Hepatocyte (in vitro differentiated cells): ENCODE data around the gene ANKRD10. TPM values are rescaled to one million over a fixed set of nuclear protein-coding genes. Genes with fewer than 3 reads are reported as not detected.

Experiments used
- DNase-seq: peaks from one replicate; pipeline ENCODE4 v3.0.0-alpha.2; 2016; ENCODE audit warnings: low spot score
- H2AFZ ChIP-seq: fragments of 200-600 bp; sonication (generic); 2 replicates; pipeline ENCODE4 v1.6.0; 2016; ENCODE audit warnings: antibody characterized with exemption, mild to moderate bottlenecking
- H3K27ac ChIP-seq: fragments of 200-600 bp; sonication (generic); 2 replicates; pipeline ENCODE4 v1.5.1; 2016; ENCODE audit warnings: mild to moderate bottlenecking
- H3K27me3 ChIP-seq: fragments of 200-600 bp; sonication (generic); 2 replicates; pipeline ENCODE4 v1.6.1; 2016
- H3K36me3 ChIP-seq: fragments of 200-600 bp; sonication (generic); replicated peaks from 2 replicates; pipeline ENCODE4 v1.5.1; 2016; ENCODE audit warnings: low read depth; ENCODE audit not compliant: insufficient read depth
- H3K4me1 ChIP-seq: fragments of 200-600 bp; sonication (generic); 2 replicates; pipeline ENCODE4 v1.5.1; 2016; ENCODE audit warnings: mild to moderate bottlenecking, moderate library complexity; ENCODE audit not compliant: insufficient read depth
- H3K4me2 ChIP-seq: fragments of 200-600 bp; sonication (generic); 2 replicates; pipeline ENCODE4 v1.6.0; 2016
- H3K4me3 ChIP-seq: fragments of 200-600 bp; sonication (generic); 2 replicates; pipeline ENCODE4 v1.5.1; 2016; ENCODE audit warnings: mild to moderate bottlenecking
- H3K79me2 ChIP-seq: fragments of 200-600 bp; sonication (generic); 2 replicates; pipeline ENCODE4 v1.6.0; 2017; ENCODE audit warnings: mild to moderate bottlenecking
- H3K9me2 ChIP-seq: fragments of 200-600 bp; sonication (generic); replicated peaks from 2 replicates; pipeline ENCODE4 v1.6.0; 2017; ENCODE audit warnings: mild to moderate bottlenecking; ENCODE audit not compliant: insufficient read depth
- H3K9me3 ChIP-seq: fragments of 200-600 bp; sonication (generic); 2 replicates; pipeline ENCODE4 v1.5.1; 2016; ENCODE audit warnings: low read depth, mild to moderate bottlenecking
- H4K20me1 ChIP-seq: fragments of 200-600 bp; sonication (generic); 2 replicates; pipeline ENCODE4 v1.6.0; 2016; ENCODE audit warnings: mild to moderate bottlenecking; ENCODE audit not compliant: insufficient read depth, poor library complexity, severe bottlenecking
- EZH2 ChIP-seq: fragments of 200-600 bp; sonication (generic); IDR thresholded peaks from 2 replicates; pipeline ENCODE4 v1.6.1; 2016; ENCODE audit warnings: antibody characterized with exemption, mild to moderate bottlenecking, borderline replicate concordance
- EZH2phosphoT487 ChIP-seq: fragments of 200-600 bp; sonication (generic); IDR thresholded peaks from one replicate; pipeline ENCODE4 v1.6.1; 2018; ENCODE audit warnings: antibody characterized with exemption, mild to moderate bottlenecking, low read depth, moderate library complexity; ENCODE audit not compliant: unreplicated experiment, severe bottlenecking
- WGBS: methylation state at CpG from one replicate; pipeline ENCODE4 v1.1.6; 2016; ENCODE audit warnings: low lambda C conversion rate; ENCODE audit errors: missing lambda C conversion rate; 5-methylcytosine and 5-hydroxymethylcytosine counted together
- polyA plus RNA-seq: library from polyadenylated mRNA; unstranded; fragments of >200 nt; fragmentation: Nextera tagmentation; extraction: Ambion mirVana; gene quantifications from 2 replicates; pipeline ENCODE4 v1.2.1, GENCODE V29; 2016
- total RNA-seq: library from RNA; depleted of rRNA; stranded (reverse); fragments of >200 nt; gene quantifications from 2 replicates; pipeline ENCODE4 v1.2.3, GENCODE V29; 2014
- TF ChIP-seq, protein P1 (sequence below): fragments of 200-600 bp; sonication (generic); IDR thresholded peaks from 2 replicates; pipeline ENCODE4 v1.5.1; 2016; ENCODE audit warnings: antibody characterized with exemption, mild to moderate bottlenecking; ENCODE audit not compliant: poor library complexity

Gene ANKRD10
- total and polyA plus RNA-seq, 2 experiments from 2014 or later = 104 to 143 TPM

DNA sequence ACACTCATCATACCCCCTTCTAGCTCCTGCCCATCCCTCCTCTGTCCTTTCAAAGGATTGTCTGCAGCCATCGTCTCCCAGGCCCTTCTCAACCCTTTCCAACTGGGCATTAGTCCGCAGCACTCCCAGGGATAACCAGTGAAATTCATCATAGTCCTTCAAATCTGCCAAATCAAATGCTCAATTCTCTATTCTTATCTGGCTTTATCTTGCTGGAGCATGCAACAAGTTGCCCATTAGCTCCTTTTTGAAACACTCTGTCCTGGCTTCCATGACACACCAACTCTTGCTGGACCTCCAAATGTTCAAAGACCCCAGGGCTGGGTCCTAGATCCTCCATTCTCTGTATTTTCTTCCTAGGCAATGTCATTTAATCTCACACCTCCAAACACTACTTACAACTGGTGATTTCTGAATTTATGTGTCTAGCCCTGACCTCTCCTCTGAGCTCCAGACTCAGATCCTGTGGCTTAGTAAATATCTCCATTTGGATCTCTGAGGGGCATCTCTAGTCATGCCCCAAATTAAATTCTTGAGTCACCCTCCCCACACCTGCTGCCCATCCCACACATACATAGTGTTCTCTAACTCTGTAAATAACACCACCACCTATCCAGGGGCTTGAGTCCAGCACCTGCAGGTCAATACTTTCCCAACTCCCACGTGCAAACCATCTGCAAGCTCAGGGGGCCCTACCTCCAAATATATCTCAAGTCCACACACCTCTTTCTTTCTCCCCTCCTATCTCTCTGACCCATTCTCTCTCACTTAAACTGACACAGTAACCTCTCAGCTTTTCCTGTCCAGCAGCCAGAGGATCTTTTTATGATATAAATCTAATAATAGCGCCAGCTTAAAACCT is 9.1 kb upstream of the ANKRD10 start:
- Histone ChIP-seq H3K36me3 (no peaks in the 10 kb centered on the region), H3K4me1 (no peaks in the 10 kb centered on the region), H3K4me3 (no peak overlapping the region), H3K27ac (no peak overlapping the region), H3K27me3 (peaks cover 22% of the 10 kb centered on the region), H4K20me1 (no peaks in the 10 kb centered on the region), H3K4me2 (no peak overlapping the region), H3K79me2 (no peaks in the 10 kb centered on the region), H2AFZ (no peak overlapping the region), H3K9me2 (no peaks in the 10 kb centered on the region), H3K9me3 (no peaks in the 10 kb centered on the region)
- DNase-seq = no peak
- WGBS = 83% methylated on average over 4 of the region's 4 CpGs
- TF ChIP-seq EZH2phosphoT487 = no peak
- no peak for TF ChIP-seq EZH2
- TF ChIP-seq, protein P1, sequence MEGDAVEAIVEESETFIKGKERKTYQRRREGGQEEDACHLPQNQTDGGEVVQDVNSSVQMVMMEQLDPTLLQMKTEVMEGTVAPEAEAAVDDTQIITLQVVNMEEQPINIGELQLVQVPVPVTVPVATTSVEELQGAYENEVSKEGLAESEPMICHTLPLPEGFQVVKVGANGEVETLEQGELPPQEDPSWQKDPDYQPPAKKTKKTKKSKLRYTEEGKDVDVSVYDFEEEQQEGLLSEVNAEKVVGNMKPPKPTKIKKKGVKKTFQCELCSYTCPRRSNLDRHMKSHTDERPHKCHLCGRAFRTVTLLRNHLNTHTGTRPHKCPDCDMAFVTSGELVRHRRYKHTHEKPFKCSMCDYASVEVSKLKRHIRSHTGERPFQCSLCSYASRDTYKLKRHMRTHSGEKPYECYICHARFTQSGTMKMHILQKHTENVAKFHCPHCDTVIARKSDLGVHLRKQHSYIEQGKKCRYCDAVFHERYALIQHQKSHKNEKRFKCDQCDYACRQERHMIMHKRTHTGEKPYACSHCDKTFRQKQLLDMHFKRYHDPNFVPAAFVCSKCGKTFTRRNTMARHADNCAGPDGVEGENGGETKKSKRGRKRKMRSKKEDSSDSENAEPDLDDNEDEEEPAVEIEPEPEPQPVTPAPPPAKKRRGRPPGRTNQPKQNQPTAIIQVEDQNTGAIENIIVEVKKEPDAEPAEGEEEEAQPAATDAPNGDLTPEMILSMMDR = no peak

DNA sequence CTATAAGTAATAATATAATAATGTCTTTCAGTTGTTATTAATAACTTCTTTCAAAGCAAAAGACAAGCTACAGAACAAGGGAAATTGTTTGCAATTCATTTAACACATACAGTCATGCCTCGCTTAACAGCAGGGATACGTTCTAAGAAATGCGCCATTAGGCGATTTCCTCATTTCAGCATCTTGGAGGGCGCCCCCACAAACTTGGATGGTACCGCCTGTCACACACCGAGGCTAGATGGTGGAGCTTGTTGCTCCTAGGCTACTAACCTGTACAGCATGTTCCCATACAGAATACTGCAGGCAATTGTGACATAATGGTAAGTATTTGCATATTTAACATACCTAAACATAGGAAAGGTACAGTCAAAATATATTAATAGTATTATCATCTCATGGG is 8.2 kb upstream of the ANKRD10 start:
- H3K27ac ChIP-seq = no peak overlapping the region
- no peak for TF ChIP-seq EZH2
- TF ChIP-seq, protein P1 = no peak
- no peak overlapping the region for H2AFZ ChIP-seq
- no peaks in the 10 kb centered on the region for H3K9me2 ChIP-seq
- no peaks in the 10 kb centered on the region for H4K20me1 ChIP-seq
- no peaks in the 10 kb centered on the region for H3K79me2 ChIP-seq
- H3K4me2 ChIP-seq = no peak overlapping the region
- WGBS = 82% methylated on average over 7 of the region's 7 CpGs
- DNase-seq = no peak
- no peak overlapping the region for H3K4me3 ChIP-seq
- H3K36me3 ChIP-seq = no peaks in the 10 kb centered on the region
- no peaks in the 10 kb centered on the region for H3K9me3 ChIP-seq
- no peaks in the 10 kb centered on the region for H3K4me1 ChIP-seq
- peaks cover 18% of the 10 kb centered on the region for H3K27me3 ChIP-seq

GRCh38 chr13:110922506-110922905 is 7.6 kb upstream of the ANKRD10 start:
- WGBS = 59% methylated on average over 8 of the region's 8 CpGs
- no peak for DNase-seq
- H3K4me1 ChIP-seq = no peaks in the 10 kb centered on the region
- no peak overlapping the region for H2AFZ ChIP-seq
- H3K4me3 ChIP-seq = no peak overlapping the region
- no peaks in the 10 kb centered on the region for H4K20me1 ChIP-seq
- no peak overlapping the region for H3K4me2 ChIP-seq
- H3K9me2 ChIP-seq = no peaks in the 10 kb centered on the region
- H3K9me3 ChIP-seq = no peaks in the 10 kb centered on the region
- H3K79me2 ChIP-seq = no peaks in the 10 kb centered on the region
- no peak overlapping the region for H3K27ac ChIP-seq
- H3K27me3 ChIP-seq = peaks cover 18% of the 10 kb centered on the region
- no peaks in the 10 kb centered on the region for H3K36me3 ChIP-seq
- TF ChIP-seq EZH2phosphoT487 = no peak

- peaks cover 18% of the 10 kb centered on the region for H3K27me3 ChIP-seq
- H3K4me2 ChIP-seq = no peak overlapping the region
- DNase-seq = no peak
- no peaks in the 10 kb centered on the region for H3K9me2 ChIP-seq
- no peaks in the 10 kb centered on the region for H3K9me3 ChIP-seq
- H3K36me3 ChIP-seq = no peaks in the 10 kb centered on the region
- no peaks in the 10 kb centered on the region for H3K79me2 ChIP-seq
- H2AFZ ChIP-seq = no peak overlapping the region
- no peak overlapping the region for H3K27ac ChIP-seq
- peaks cover 5% of the 10 kb centered on the region for H3K4me1 ChIP-seq
- TF ChIP-seq EZH2phosphoT487 (no peak), EZH2 (no peak)
- TF ChIP-seq, protein P1 = no peak
- H3K4me3 ChIP-seq = no peak overlapping the region
- no peaks in the 10 kb centered on the region for H4K20me1 ChIP-seq
- WGBS = 85% methylated on average over 8 of the region's 8 CpGs
These were observed 6.8 kb upstream of the ANKRD10 start for GRCh38 chr13:110921695-110922094.
